CD4-positive, alpha-beta T cell treated with Interleukin-15 for 4 hours (primary cell): ENCODE results near the gene THEM5.
"Not testable (repeated sequence)": the region's sequence is repeated elsewhere in the genome, so short reads cannot be mapped to it uniquely, and the experiment has no call there.

Experiments
- DNase-seq: peaks from one replicate; pipeline ENCODE4 v3.0.0-alpha.2; 2020; ENCODE audit warnings: low spot score

Gene THEM5, protein sequence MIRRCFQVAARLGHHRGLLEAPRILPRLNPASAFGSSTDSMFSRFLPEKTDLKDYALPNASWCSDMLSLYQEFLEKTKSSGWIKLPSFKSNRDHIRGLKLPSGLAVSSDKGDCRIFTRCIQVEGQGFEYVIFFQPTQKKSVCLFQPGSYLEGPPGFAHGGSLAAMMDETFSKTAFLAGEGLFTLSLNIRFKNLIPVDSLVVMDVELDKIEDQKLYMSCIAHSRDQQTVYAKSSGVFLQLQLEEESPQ

DNA sequence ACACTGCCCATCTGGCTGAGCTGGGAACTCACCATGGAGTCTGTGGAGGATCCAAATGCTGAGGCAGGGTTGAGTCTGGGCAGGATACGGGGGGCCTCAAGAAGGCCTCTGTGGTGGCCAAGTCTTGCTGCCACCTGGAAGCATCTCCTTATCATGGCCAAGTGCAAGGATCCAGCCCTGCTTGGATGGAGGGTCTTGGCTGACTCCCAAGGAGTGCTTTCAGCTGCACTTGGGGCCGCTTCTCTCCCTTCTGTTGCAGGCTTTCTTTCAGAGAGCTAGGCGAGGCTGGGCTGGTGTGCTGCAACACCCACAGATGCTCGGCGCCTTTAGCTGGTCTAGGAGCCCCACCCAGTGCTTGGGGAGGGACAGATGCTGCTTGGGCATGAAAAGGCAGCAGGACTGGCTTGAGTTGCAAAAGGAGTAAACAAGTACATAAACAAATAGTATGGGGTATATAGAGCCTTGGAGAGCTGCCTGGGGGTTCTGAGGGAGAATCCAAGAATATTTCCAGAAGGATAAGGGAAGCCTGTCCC lies at the start of gene THEM5:
Gene THEM5 (minus strand): TSS at position 302 of the 533 bp plus-strand sequence. CDS start 147 bp downstream, at position 155.
- no peak for DNase-seq

DNA sequence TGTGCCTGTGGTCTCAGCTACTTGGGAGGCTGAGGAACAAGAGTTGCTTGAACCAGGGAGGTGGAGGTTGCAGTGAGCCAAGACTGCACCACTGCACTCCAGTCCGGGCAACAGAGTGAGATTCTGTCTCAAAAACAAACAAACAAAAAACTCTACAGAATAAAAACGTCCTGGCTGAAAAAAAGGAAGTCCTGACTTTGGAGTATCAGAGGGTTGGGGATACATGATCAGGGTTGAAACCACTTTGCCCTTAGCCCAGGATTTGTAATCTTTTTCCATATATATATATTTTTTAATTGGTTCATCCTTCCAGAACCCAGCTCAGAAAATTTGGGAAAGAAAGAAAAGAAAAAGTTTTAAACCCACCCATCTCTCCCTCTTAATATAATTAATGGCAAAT lies 49.3 kb upstream of the THEM5 start:
- DNase-seq, result no peak

DNA sequence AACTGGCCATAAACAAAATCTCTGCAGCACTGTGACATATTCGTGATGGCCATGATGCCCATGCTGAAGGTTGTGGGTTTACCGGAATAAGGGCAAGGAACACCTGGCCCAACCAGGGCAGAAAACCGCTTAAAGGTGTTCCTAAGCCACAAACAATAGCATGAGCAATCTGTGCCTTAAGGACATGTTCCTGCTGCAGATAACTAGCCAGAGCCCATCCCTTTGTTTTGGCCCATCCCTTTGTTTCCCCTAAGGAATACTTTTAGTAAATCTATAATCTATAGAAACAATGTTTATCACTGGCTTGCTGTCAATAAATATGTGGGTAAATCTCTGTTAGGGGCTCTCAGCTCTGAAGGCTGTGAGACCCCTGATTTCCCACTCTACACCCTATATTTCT lies 47.3 kb upstream of the THEM5 start:
- DNase-seq, result not testable (repeated sequence)

DNA sequence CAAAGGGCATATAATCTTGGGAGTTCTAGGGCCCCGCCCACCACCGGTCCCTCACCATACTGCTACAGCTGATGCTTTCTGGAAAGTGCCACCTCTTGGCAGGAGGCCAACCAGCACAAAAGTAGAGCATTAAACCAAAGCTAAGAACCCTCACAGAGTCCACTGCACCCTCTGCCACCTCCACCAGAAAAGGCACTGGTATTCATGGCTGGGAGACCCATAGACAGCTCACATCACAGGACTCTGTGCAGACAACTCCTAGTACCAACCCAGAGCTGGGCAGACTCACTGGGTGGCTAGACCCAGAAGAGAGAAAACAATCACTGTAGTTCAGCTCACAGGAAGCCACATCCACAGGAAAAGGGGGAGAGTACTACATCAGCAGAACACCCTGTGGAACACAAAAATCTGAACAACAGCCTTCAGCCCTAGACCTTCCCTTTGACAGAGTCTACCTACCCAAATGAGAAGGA lies 45.0 kb upstream of the THEM5 start:
- peak; percentile 79 for DNase-seq

DNA sequence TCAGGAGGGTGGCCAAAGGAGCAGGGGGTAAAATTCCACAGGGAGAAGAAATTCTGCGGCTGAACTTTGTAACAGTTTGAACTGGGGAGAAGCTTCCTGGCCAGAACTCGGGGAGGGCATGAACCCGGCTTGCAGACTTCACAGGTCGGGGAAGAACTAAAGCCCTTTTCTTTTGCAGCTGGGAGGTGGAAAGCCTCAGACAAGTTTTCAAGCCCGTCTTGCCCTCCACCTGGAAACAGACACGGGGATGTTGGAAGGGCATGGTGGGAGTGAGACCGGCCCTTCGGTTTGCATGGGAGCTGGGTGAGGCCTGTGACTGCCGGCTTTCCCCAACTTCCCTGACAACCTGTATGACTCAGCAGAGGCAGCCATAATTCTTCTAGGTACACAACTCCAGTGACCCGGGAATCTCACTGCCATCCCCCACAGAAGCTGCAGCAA lies 44.5 kb upstream of the THEM5 start:
- DNase-seq, result no peak

DNA sequence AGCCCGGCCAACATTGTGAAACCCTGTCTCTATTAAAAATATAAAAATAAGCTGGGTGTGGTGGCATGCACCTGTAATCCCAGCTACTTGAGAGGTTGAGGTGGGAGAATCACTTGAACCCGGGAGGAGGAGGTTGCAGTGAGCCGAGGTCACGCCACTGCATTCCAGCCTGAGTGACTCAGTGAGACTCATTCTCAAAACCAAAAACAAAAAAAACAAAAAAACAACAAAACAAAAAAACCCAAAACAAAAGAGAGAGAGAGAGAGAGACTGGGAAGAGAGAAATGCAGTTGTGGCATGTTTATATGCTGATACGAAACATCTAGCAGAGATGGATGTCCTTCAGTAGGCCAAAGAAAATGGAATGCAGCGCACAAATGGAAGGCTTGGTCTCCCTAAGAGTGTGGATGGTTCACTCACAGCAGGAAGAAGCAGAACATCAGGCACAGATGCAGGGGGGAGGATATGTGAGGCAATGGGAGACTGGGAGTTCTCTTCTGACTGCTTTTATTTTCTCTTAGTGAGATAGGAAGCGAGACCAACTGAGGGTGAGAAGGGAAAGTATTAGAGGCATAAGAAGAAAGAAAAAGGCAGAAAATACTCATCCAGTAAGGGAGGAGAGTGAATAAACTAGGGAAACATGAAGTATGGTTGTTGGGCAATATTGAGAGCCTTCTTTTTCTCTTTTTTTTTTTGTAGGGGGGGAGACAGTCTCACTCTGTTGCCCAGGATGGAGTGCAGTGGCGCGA lies 39.8 kb upstream of the THEM5 start:
- DNase-seq, result no peak

DNA sequence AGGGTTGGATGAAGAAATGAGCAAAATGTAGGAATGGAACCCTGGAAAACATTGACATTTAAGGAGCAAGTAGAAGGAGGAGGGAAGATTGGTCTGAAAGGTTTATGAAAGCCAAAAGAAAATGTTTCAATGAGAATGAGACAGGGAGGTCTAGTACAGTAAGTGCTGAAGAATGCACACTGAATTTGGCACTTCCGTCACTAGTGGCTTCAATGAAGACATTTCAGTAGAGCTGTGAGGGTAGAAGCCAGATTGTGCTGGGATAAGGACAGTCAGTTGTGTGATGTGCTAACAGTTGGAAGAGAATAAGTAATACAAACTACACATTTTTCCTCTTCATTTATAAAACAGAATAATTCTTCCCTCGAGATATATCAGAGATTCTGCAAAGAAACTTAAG lies 38.7 kb upstream of the THEM5 start:
- no peak for DNase-seq

- no peak for DNase-seq
Observed at GRCh38 chr1:151891512-151891911, 38.0 kb upstream of the THEM5 start.

DNA sequence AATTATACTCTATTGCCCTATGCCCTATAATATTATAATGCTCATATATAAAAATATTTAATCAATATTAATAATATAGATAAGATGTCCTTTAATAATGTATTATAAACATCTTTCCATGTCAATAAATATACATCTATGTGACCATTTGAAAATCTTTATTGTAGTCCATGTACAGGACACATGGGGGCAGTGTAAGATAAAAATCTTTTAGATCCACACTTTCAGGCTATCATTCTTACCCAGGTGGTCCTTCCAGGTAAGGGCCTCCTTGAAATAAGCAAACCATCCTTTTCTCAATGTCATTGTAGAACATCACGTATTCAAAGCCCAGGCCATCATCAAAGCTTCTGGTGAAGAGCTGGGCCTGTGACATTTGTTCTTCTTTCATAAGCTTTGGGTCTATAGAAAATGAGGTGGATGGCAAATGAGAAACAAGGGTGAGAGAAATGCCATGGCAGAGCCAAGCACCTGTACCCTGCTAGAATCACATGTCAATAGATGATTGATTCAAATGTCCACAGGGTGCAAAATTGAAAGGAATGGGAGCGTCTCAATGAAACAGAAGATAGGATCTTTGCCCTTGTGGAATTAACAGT lies 35.6 kb upstream of the THEM5 start:
- DNase-seq, result peak; percentile 48

DNA sequence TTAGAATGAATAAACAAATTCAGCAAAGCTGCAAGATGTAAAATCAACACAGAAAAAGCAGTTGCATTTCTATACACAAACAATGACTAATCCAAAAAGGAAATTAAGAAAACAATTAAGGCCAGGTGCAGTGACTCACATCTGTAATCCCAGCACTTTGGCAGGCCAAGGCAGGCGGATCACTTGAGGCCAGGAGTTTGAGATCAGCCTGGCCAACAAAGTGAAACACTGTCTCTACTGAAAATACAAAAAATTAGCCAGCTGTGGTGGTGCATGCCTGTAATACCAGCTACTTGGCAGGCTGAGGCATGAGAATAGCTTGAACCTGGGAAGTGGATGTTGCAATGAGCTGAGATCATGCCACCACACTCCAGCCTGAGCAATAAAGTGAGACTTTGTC lies 33.5 kb upstream of the THEM5 start:
- DNase-seq, result no peak

- no peak for DNase-seq
Observed at GRCh38 chr1:151885479-151885878, 32.0 kb upstream of the THEM5 start.

GRCh38 chr1:151884879-151885278 lies 31.4 kb upstream of the THEM5 start:
- not testable (repeated sequence) for DNase-seq

DNA sequence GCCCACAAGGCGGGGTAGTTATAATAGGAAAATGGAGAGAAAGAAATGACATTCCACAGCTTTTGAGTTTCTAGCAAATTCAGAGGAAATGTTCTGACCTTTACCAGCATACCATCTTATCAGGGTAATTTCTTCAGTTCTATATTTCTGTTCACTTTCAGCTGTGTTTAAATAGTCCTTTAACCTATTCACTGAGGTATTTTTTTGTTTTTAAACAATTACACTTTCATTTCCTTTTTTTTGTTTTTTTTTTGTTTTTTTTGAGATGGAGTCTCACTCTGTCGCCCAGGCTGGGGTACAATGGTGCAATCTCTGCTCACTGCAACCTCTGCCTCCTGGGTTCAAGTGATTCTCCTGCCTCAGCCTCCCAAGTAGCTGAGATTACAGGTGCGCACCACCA lies 30.9 kb upstream of the THEM5 start:
- DNase-seq, result not testable (repeated sequence)

- not testable (repeated sequence) for DNase-seq
Observed at GRCh38 chr1:151883898-151884297, 30.4 kb upstream of the THEM5 start.

- not testable (repeated sequence) for DNase-seq
Observed at GRCh38 chr1:151882918-151883317, 29.4 kb upstream of the THEM5 start.

DNA sequence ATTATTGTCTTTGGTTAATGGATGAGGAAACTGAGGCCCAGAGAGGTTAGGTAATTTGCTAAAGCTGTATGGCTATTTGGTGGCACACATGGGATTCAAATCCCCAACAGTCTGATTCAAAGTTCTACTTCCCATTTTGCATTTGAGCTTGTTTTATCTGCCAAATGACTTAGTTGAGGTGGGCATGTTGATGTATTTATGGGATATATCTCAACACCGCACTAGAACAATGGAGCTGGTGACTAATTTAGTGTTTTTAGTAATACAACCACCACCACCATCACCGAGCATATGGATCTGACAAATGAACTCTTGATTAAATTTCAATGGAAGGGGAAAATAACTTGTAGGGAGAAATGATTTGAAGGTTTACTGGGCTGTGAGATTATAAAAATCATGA lies 29.0 kb upstream of the THEM5 start:
- no peak for DNase-seq

DNA sequence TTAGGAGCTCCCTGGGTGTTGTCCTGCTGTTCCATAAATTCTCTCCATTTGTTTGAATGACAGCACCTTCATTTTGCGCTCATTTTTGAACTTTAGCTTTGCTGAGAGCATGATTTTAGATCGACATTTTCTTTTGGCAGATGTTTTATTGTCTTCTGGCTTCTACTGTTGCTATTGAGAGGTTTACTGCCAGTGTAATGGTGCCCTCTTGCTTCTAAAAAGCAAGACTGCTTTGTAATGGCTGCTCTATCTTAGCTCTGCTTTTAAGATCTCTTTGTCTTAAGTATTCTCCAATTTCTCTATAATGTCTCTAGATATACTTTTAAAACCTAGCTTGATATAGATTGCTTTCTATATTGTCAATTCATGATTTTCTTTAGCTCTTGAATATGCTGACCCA lies 28.0 kb upstream of the THEM5 start:
- no peak for DNase-seq

- DNase-seq, result no peak
Observed at GRCh38 chr1:151875419-151876097, 22.0 kb upstream of the THEM5 start.

DNA sequence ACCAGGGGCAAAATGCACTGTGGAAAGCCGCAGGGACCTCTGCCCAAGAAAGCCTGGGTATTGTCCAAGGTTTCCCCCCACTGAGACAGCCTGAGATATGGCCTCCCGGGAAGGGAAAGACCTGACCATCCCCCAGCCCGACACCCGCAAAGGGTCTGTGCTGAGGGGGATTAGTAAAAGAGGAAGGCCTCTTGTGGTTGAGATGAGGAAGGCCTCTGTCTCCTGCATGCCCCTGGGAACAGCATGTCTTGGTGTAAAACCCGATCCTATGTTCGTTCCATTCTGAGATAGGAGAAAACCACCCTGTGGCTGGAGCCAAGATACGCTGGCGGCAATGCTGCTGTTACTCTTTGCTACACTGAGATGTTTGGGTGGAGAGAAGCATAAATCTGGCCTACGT lies 19.3 kb upstream of the THEM5 start:
- DNase-seq, result not testable (repeated sequence)

DNA sequence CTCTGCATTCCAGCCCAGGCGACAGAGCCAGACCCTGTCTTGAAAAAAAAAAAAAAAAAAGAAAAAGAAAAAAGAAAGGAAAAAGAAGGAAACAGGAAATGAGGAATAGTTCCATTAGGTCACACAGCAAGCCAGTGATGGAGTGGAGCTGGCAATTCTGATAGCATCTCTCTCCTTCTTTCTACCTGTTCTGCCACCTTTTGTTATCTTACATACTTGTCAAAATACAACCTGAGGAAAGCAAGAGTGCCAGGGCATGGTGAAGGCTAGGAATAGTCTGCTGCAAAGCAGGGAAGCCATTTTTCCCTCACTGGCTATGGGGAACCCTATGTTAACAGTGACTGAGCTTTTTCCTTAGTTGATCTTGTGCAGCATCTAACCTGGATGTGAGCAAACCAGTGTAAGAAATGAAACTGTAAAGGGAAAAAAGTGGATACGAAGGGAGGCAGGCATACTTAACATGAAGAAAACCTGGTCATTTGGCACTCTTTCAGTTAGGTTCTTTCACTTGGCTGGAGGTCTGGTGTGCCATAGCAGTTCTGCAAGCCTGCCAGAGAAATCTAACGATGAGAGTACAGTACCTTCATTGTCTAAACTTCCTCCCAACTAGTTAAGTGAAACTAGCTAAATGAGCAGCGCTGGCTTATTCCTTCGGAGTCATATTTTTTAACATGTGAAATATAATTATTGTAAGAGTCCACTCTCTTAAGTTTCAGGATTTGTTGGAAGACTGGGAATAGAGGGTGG lies 17.9 kb upstream of the THEM5 start:
- DNase-seq, result no peak

- no peak for DNase-seq
Observed at GRCh38 chr1:151868486-151868885, 15.0 kb upstream of the THEM5 start.
